ENCODE results near the gene SHB.

SHB gene

DNA sequence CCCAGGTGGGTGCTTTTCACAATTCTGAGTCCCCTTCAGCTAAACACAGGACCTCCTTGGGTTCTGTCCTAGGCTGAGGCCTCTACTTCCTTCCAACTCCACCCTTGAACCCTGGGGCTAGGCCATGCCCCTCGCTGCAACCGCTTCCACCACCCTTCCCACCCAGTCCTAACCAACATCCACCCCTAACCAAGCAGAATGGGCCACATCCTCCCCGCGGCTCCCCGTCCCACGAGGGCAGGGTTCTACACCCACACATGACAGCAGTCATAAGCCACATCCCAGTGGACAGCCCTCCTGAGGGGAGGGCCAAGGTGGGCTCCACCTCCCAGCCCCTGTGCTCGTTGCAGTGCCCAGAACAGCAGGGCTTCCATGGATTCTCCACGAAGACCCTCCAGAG lies 65.8 kb downstream of the SHB start:
- no peaks in the 10 kb centered on the region for H3K27me3 ChIP-seq (ENCODE audit: control insufficient read depth, insufficient read depth, low read length)
- H3K4me1 ChIP-seq (ENCODE audit: control insufficient read depth, insufficient read depth, low read length), result peaks cover 8% of the 10 kb centered on the region
- H3K9me3 ChIP-seq (ENCODE audit: control insufficient read depth, insufficient read depth, low read length), result no peaks in the 10 kb centered on the region
- H3K4me3 ChIP-seq (ENCODE audit: low read depth, low read length), result no peak overlapping the region
- no peak overlapping the region for H3K9ac ChIP-seq (ENCODE audit: low read depth, low read length)
- H3K36me3 ChIP-seq (ENCODE audit: control insufficient read depth, insufficient read depth, low read length), result no peaks in the 10 kb centered on the region

DNA sequence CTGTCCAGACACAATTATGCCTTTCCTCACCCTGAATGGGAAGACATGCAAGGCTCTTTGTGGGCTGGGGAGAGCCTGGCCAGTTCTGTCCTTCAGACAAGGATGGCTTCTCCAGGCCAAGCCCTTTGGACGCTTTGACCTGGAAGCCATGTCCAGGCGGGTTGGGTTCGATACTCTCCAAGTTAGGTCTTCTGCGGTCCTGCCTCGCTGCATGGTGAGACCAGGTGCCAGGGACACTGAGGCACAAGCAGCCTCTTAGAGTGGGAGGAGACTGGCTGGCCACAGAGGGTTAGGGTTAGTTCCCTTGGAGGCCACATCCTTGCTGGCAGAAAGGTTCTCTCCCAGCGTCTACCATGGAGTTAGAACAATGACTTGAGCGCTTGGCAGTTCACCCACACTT lies 67.6 kb downstream of the SHB start:
- Histone ChIP-seq H3K4me3 (ENCODE audit: low read depth, low read length) (no peak overlapping the region), H3K4me1 (ENCODE audit: control insufficient read depth, insufficient read depth, low read length) (peaks cover 2% of the 10 kb centered on the region), H3K9me3 (ENCODE audit: control insufficient read depth, insufficient read depth, low read length) (no peaks in the 10 kb centered on the region), H3K27me3 (ENCODE audit: control insufficient read depth, insufficient read depth, low read length) (no peaks in the 10 kb centered on the region), H3K9ac (ENCODE audit: low read depth, low read length) (no peak overlapping the region), H3K36me3 (ENCODE audit: control insufficient read depth, insufficient read depth, low read length) (no peaks in the 10 kb centered on the region)

GRCh38 chr9:38000735-38001134 lies 68.3 kb downstream of the SHB start:
- H3K4me3 ChIP-seq (ENCODE audit: low read depth, low read length), result no peak overlapping the region
- no peak overlapping the region for H3K9ac ChIP-seq (ENCODE audit: low read depth, low read length)
- H3K27me3 ChIP-seq (ENCODE audit: control insufficient read depth, insufficient read depth, low read length), result no peaks in the 10 kb centered on the region
- peaks cover 2% of the 10 kb centered on the region for H3K4me1 ChIP-seq (ENCODE audit: control insufficient read depth, insufficient read depth, low read length)
- no peaks in the 10 kb centered on the region for H3K9me3 ChIP-seq (ENCODE audit: control insufficient read depth, insufficient read depth, low read length)
- H3K36me3 ChIP-seq (ENCODE audit: control insufficient read depth, insufficient read depth, low read length), result no peaks in the 10 kb centered on the region

- H3K36me3 ChIP-seq (ENCODE audit: control insufficient read depth, insufficient read depth, low read length), result no peaks in the 10 kb centered on the region
- peaks cover 2% of the 10 kb centered on the region for H3K4me1 ChIP-seq (ENCODE audit: control insufficient read depth, insufficient read depth, low read length)
- H3K27me3 ChIP-seq (ENCODE audit: control insufficient read depth, insufficient read depth, low read length), result no peaks in the 10 kb centered on the region
- no peak overlapping the region for H3K4me3 ChIP-seq (ENCODE audit: low read depth, low read length)
- H3K9me3 ChIP-seq (ENCODE audit: control insufficient read depth, insufficient read depth, low read length), result no peaks in the 10 kb centered on the region
- H3K9ac ChIP-seq (ENCODE audit: low read depth, low read length), result no peak overlapping the region
Measured at GRCh38 chr9:38000332-38000731, 68.7 kb downstream of the SHB start.

- no peak overlapping the region for H3K9ac ChIP-seq (ENCODE audit: low read depth, low read length)
- no peak overlapping the region for H3K4me3 ChIP-seq (ENCODE audit: low read depth, low read length)
- H3K4me1 ChIP-seq (ENCODE audit: control insufficient read depth, insufficient read depth, low read length), result peaks cover 2% of the 10 kb centered on the region
- no peaks in the 10 kb centered on the region for H3K36me3 ChIP-seq (ENCODE audit: control insufficient read depth, insufficient read depth, low read length)
- no peaks in the 10 kb centered on the region for H3K27me3 ChIP-seq (ENCODE audit: control insufficient read depth, insufficient read depth, low read length)
- no peaks in the 10 kb centered on the region for H3K9me3 ChIP-seq (ENCODE audit: control insufficient read depth, insufficient read depth, low read length)
Measured at GRCh38 chr9:37999588-38000189, 69.3 kb downstream of the SHB start.

- H3K9me3 ChIP-seq (ENCODE audit: control insufficient read depth, insufficient read depth, low read length), result no peaks in the 10 kb centered on the region
- H3K36me3 ChIP-seq (ENCODE audit: control insufficient read depth, insufficient read depth, low read length), result no peaks in the 10 kb centered on the region
- no peak overlapping the region for H3K9ac ChIP-seq (ENCODE audit: low read depth, low read length)
- no peak overlapping the region for H3K4me3 ChIP-seq (ENCODE audit: low read depth, low read length)
- peaks cover 2% of the 10 kb centered on the region for H3K4me1 ChIP-seq (ENCODE audit: control insufficient read depth, insufficient read depth, low read length)
- H3K27me3 ChIP-seq (ENCODE audit: control insufficient read depth, insufficient read depth, low read length), result no peaks in the 10 kb centered on the region
Measured at GRCh38 chr9:37998881-37999587, 70.0 kb downstream of the SHB start.

- H3K9ac ChIP-seq (ENCODE audit: low read depth, low read length), result no peak overlapping the region
Measured at GRCh38 chr9:37997636-37998374, 71.2 kb downstream of the SHB start.

GRCh38 chr9:37996819-37997217 lies 72.2 kb downstream of the SHB start:
- Histone ChIP-seq H3K27me3 (ENCODE audit: control insufficient read depth, insufficient read depth, low read length) (no peaks in the 10 kb centered on the region), H3K9ac (ENCODE audit: low read depth, low read length) (no peak overlapping the region), H3K4me1 (ENCODE audit: control insufficient read depth, insufficient read depth, low read length) (peaks cover 2% of the 10 kb centered on the region), H3K9me3 (ENCODE audit: control insufficient read depth, insufficient read depth, low read length) (no peaks in the 10 kb centered on the region), H3K4me3 (ENCODE audit: low read depth, low read length) (no peak overlapping the region), H3K36me3 (ENCODE audit: control insufficient read depth, insufficient read depth, low read length) (no peaks in the 10 kb centered on the region)

More at GRCh38 chr9:37997636-37998374, 71.2 kb downstream of the SHB start:
- no peaks in the 10 kb centered on the region for H3K27me3 ChIP-seq (ENCODE audit: control insufficient read depth, insufficient read depth, low read length)
- no peaks in the 10 kb centered on the region for H3K9me3 ChIP-seq (ENCODE audit: control insufficient read depth, insufficient read depth, low read length)
- no peaks in the 10 kb centered on the region for H3K36me3 ChIP-seq (ENCODE audit: control insufficient read depth, insufficient read depth, low read length)
- H3K4me3 ChIP-seq (ENCODE audit: low read depth, low read length), result no peak overlapping the region
- H3K4me1 ChIP-seq (ENCODE audit: control insufficient read depth, insufficient read depth, low read length), result peaks cover 2% of the 10 kb centered on the region

GRCh38 chr9:37995961-37996818 lies 72.8 kb downstream of the SHB start:
- Histone ChIP-seq H3K4me1 (ENCODE audit: control insufficient read depth, insufficient read depth, low read length) (peaks cover 2% of the 10 kb centered on the region), H3K36me3 (ENCODE audit: control insufficient read depth, insufficient read depth, low read length) (no peaks in the 10 kb centered on the region), H3K9me3 (ENCODE audit: control insufficient read depth, insufficient read depth, low read length) (no peaks in the 10 kb centered on the region), H3K9ac (ENCODE audit: low read depth, low read length) (no peak overlapping the region), H3K27me3 (ENCODE audit: control insufficient read depth, insufficient read depth, low read length) (no peaks in the 10 kb centered on the region), H3K4me3 (ENCODE audit: low read depth, low read length) (no peak overlapping the region)

DNA sequence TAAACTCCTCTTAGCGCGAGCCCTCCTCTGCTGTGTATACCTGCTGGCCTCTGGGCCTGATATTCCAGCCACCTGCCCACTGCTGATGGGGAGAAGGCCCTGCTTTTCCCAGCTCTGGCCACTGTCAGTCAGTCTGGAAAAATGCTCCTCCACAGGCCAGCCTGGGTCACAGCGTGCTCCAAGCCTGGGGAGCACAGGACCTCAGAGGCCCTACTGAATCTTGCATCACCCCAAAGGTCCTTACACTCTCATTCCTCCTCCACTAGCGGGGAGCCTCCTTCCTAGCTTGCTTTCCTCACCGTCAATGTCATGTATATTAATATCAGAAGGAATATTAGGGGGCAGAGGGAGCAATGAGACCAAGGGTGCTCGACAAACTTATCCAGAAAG lies 73.7 kb downstream of the SHB start:
- no peaks in the 10 kb centered on the region for H3K9me3 ChIP-seq (ENCODE audit: control insufficient read depth, insufficient read depth, low read length)
- H3K27me3 ChIP-seq (ENCODE audit: control insufficient read depth, insufficient read depth, low read length), result no peaks in the 10 kb centered on the region
- no peak overlapping the region for H3K9ac ChIP-seq (ENCODE audit: low read depth, low read length)
- no peaks in the 10 kb centered on the region for H3K36me3 ChIP-seq (ENCODE audit: control insufficient read depth, insufficient read depth, low read length)
- H3K4me1 ChIP-seq (ENCODE audit: control insufficient read depth, insufficient read depth, low read length), result peaks cover 2% of the 10 kb centered on the region
- H3K4me3 ChIP-seq (ENCODE audit: low read depth, low read length), result no peak overlapping the region

DNA sequence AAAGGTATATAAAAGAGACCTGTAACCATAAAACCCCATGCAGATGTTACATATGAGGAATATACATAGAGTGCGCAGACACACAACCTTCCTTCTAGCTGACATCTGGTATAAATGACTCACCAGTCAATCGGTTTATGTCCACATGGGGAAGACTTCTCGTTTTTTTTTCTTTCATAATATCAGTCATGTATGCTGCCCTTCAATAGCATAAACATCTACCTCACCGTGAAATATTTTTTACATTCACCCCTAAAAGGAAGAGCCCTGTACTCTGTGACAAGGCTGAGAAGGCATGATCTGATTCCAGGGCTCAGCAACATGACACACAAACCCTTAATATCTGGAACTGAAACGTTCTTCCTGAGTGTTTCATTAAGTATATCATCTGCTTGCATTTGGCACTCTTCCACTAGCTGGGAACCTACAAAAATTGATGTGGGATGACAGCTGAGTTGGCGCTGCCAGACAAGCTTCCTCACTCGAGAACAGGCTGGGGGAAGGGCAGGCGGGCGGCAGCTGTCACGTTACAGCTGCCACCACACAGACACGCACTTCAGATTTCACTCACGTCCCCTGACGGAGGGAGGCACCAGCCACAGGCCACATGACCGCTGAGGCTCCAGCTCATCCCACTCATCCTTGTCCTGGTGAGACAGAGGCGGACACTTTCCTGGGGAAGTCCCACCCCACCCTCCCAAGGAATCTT lies 74.2 kb downstream of the SHB start:
- no peak overlapping the region for H3K4me3 ChIP-seq (ENCODE audit: low read depth, low read length)
- H3K27me3 ChIP-seq (ENCODE audit: control insufficient read depth, insufficient read depth, low read length), result no peaks in the 10 kb centered on the region
- no peak overlapping the region for H3K9ac ChIP-seq (ENCODE audit: low read depth, low read length)
- H3K4me1 ChIP-seq (ENCODE audit: control insufficient read depth, insufficient read depth, low read length), result peaks cover 2% of the 10 kb centered on the region
- H3K36me3 ChIP-seq (ENCODE audit: control insufficient read depth, insufficient read depth, low read length), result no peaks in the 10 kb centered on the region
- H3K9me3 ChIP-seq (ENCODE audit: control insufficient read depth, insufficient read depth, low read length), result no peaks in the 10 kb centered on the region
